PC-9 (cell line): ENCODE results near the gene CSF1.

Experiments used
- CTCF ChIP-seq: fragments of 200-600 bp; sonication (generic); conservative IDR thresholded peaks from 2 replicates; pipeline ENCODE4 v1.6.1; 2017; ENCODE audit warnings: mixed run types, antibody characterized with exemption, mild to moderate bottlenecking, moderate library complexity
- EZH2 ChIP-seq: fragments of 200-600 bp; sonication (generic); IDR thresholded peaks from 2 replicates; pipeline ENCODE4 v1.8.0; 2017; ENCODE audit warnings: antibody characterized with exemption, low read depth

GRCh38 chr1:109906839-109907180 is 3.8 kb upstream of the CSF1 start:
- TF ChIP-seq CTCF (no peak), EZH2 (no peak)
